SW480 (cell line): ENCODE data around the gene RAB40AL.

ENCODE experiments used
- DNase-seq: peaks from one replicate; pipeline ENCODE4 v3.0.0-alpha.2; 2016; ENCODE audit warnings: low spot score

The RAB40AL gene

DNA sequence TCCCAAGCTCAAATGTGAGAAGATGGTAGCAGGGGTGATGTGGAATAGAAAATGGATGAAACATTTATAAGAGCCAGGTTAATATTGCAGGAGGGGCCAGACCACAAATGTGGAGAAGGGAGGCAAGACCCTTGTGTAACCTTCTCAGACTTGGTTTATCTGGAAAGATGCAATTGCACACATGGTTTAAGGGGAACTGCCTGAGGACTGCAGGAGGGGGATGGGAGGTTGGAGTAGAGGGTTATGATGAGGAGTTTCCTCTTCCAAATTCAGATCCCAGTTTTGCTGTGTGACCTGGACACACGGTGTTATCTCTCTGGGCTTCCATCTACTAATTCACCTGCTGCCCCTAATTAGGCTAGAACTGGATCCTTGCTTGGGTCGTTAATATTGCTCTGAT lies 46.1 kb downstream of the RAB40AL start:
- DNase-seq: no peak

DNA sequence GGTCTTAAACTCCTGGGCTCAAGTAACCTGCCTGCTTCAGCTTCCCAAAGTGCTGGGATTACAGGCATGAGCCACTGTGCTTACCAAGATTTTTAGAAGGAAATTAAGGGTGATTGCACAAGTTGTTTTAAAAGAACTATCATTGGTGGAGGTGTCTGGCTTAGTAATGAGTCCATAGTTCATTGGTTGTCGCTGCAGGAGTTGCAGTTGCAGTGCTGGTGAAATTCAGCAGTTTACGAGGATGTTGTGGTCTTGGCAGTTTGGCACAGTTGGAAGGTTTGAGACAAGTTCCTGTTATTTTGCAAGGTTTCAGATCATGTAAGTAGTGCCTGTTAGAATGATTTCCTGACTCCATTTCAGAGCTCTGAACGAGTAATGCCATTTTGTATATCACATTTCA lies 48.1 kb downstream of the RAB40AL start:
- DNase-seq: no peak
